Smooth muscle cell of the brain vasculature (primary cell): ENCODE measurements around the gene KIAA1217.

Source experiments
- DNase-seq: peaks from one replicate; pipeline ENCODE4 v3.0.0-alpha.2; 2012; ENCODE audit warnings: low read depth, low spot score

Gene KIAA1217

GRCh38 chr10:24288581-24288980, 79.6 kb downstream of the KIAA1217 start:
- DNase-seq: no peak

- DNase-seq: no peak
Observed at GRCh38 chr10:24289235-24289634, 80.3 kb downstream of the KIAA1217 start.

GRCh38 chr10:24292304-24293293, 83.7 kb downstream of the KIAA1217 start:
- DNase-seq: no peak

- DNase-seq: no peak
Observed at GRCh38 chr10:24299578-24300260, 90.8 kb downstream of the KIAA1217 start.

- no peak for DNase-seq
Observed at GRCh38 chr10:24303522-24304310, 94.8 kb downstream of the KIAA1217 start.

GRCh38 chr10:24305551-24306506, 96.9 kb downstream of the KIAA1217 start:
- DNase-seq: peak; percentile 33

GRCh38 chr10:24306507-24306875, 97.6 kb downstream of the KIAA1217 start:
- no peak for DNase-seq

- DNase-seq: no peak
Observed at GRCh38 chr10:24307116-24307515, 98.2 kb downstream of the KIAA1217 start.

- no peak for DNase-seq
Observed at GRCh38 chr10:24307696-24308485, 99.0 kb downstream of the KIAA1217 start.

GRCh38 chr10:24310104-24310503, 101.2 kb downstream of the KIAA1217 start:
- DNase-seq: no peak

- no peak for DNase-seq
Observed at GRCh38 chr10:24311888-24312287, 103.0 kb downstream of the KIAA1217 start.

- no peak for DNase-seq
Observed at GRCh38 chr10:24313283-24313682, 104.3 kb downstream of the KIAA1217 start.

GRCh38 chr10:24315211-24315610, 106.3 kb downstream of the KIAA1217 start:
- DNase-seq: no peak

GRCh38 chr10:24318517-24318916, 109.6 kb downstream of the KIAA1217 start:
- no peak for DNase-seq

- no peak for DNase-seq
Observed at GRCh38 chr10:24320373-24320772, 111.4 kb downstream of the KIAA1217 start.

- no peak for DNase-seq
Observed at GRCh38 chr10:24324651-24325050, 115.7 kb downstream of the KIAA1217 start.

GRCh38 chr10:24331457-24331856, 122.5 kb downstream of the KIAA1217 start:
- DNase-seq: no peak

- no peak for DNase-seq
Observed at GRCh38 chr10:24333736-24334135, 124.8 kb downstream of the KIAA1217 start.

- no peak for DNase-seq
Observed at GRCh38 chr10:24334279-24334939, 125.5 kb downstream of the KIAA1217 start.
